Measurements from ENCODE around the gene HS3ST3A1.

The HS3ST3A1 gene

GRCh38 chr17:13568582-13569397 lies 32.9 kb downstream of the HS3ST3A1 start:
- DNase-seq (ENCODE audit: low read depth): no peak
- TF ChIP-seq, protein P1, sequence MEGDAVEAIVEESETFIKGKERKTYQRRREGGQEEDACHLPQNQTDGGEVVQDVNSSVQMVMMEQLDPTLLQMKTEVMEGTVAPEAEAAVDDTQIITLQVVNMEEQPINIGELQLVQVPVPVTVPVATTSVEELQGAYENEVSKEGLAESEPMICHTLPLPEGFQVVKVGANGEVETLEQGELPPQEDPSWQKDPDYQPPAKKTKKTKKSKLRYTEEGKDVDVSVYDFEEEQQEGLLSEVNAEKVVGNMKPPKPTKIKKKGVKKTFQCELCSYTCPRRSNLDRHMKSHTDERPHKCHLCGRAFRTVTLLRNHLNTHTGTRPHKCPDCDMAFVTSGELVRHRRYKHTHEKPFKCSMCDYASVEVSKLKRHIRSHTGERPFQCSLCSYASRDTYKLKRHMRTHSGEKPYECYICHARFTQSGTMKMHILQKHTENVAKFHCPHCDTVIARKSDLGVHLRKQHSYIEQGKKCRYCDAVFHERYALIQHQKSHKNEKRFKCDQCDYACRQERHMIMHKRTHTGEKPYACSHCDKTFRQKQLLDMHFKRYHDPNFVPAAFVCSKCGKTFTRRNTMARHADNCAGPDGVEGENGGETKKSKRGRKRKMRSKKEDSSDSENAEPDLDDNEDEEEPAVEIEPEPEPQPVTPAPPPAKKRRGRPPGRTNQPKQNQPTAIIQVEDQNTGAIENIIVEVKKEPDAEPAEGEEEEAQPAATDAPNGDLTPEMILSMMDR (IDR thresholded peaks at IDR 0.05; ENCODE audit: control insufficient read depth, insufficient read depth, low read depth, low read length, missing control alignments): no peak
- no peak overlapping the region for H3K4me3 ChIP-seq (ENCODE audit: control insufficient read depth, low read depth, low read length)

DNA sequence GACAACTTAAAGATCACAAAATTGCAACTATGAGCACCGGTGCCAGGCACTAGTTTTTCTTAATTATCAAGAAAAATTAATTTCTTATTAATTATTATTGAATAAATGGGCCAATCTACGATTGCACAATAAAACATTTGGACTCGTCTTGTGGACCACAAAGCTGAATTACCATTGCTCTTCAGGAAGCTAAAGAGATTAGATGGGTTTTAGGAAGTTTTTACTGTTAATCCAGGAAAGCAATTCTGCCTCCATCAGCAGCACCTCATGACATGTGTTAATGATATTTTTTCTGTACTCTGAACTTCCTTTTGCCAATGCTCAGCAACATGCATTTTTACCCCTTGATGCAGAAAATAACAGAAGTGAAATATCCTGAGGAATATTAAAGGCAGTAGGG lies 37.9 kb downstream of the HS3ST3A1 start:
- DNase-seq (ENCODE audit: low read depth): no peak
- H3K4me3 ChIP-seq (ENCODE audit: control insufficient read depth, low read depth, low read length): no peak overlapping the region
- TF ChIP-seq, protein P1 (IDR thresholded peaks at IDR 0.05; ENCODE audit: control insufficient read depth, insufficient read depth, low read depth, low read length, missing control alignments): no peak

GRCh38 chr17:13562271-13562800 lies 39.4 kb downstream of the HS3ST3A1 start:
- peak overlapping the region; percentile 39 for H3K4me3 ChIP-seq (ENCODE audit: control insufficient read depth, low read depth, low read length)
- TF ChIP-seq, protein P1 (IDR thresholded peaks at IDR 0.05; ENCODE audit: control insufficient read depth, insufficient read depth, low read depth, low read length, missing control alignments): no peak
- peak; percentile 74 for DNase-seq (ENCODE audit: low read depth)

DNA sequence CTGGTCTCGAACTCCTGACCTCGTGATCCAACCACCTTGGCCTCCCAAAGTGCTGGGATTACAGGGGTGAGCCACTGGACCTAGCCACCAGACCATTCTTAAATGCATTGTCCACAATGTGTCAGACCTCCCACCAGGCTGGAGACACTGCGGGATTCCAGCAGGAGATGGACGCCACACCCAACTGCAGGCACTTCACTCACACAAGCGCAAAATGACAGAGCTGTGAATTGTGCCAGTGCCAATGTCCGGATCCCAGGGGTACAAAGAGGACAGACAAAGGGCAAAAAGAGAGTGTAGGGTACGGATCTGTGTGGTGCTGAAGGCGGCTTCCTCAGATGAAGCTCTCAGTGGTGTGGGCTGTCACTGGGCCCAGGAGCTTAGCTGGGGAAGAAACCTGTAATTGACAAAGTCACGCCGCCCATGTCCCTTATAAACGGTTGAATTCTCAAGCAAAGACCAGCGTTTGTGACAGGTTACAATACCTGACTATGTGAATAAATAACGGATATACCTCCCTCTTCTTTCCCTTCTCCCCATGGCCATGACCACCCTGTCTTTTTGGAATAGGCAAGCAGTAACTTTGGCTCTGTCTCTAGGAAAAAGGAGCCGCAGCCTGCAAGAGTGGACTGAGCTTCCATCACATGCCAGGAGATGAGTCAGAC lies 40.0 kb downstream of the HS3ST3A1 start:
- no peak overlapping the region for H3K4me3 ChIP-seq (ENCODE audit: control insufficient read depth, low read depth, low read length)
- TF ChIP-seq, protein P1 (IDR thresholded peaks at IDR 0.05; ENCODE audit: control insufficient read depth, insufficient read depth, low read depth, low read length, missing control alignments): no peak
- DNase-seq (ENCODE audit: low read depth): no peak

- TF ChIP-seq, protein P1 (IDR thresholded peaks at IDR 0.05; ENCODE audit: control insufficient read depth, insufficient read depth, low read depth, low read length, missing control alignments): no peak
- DNase-seq (ENCODE audit: low read depth): no peak
- H3K4me3 ChIP-seq (ENCODE audit: control insufficient read depth, low read depth, low read length): no peak overlapping the region
Measured at GRCh38 chr17:13560935-13561334, 40.8 kb downstream of the HS3ST3A1 start.

GRCh38 chr17:13558588-13558987 lies 43.1 kb downstream of the HS3ST3A1 start:
- TF ChIP-seq, protein P1 (IDR thresholded peaks at IDR 0.05; ENCODE audit: control insufficient read depth, insufficient read depth, low read depth, low read length, missing control alignments): no peak
- H3K4me3 ChIP-seq (ENCODE audit: control insufficient read depth, low read depth, low read length): no peak overlapping the region
- no peak for DNase-seq (ENCODE audit: low read depth)
